ENCODE data around the gene BMP7. TPM values are rescaled to one million over a fixed set of nuclear protein-coding genes. Genes with fewer than 3 reads are reported as not detected.

The BMP7 gene
- total and polyA plus RNA-seq, 10 donors = 0.26 to 1.5 (median 0.75) TPM; not detected in 1

GRCh38 chr20:57197352-57198131, 68.9 kb downstream of the BMP7 start:
- no peak overlapping the region for H3K27ac ChIP-seq
- TF ChIP-seq POLR2A (IDR thresholded peaks at IDR 0.05) (no peak), CTCF (IDR thresholded peaks at IDR 0.05 in 8 of 11, conservative IDR thresholded peaks at IDR 0.05 in 3 of 11) (no peak), POLR2AphosphoS5 (IDR thresholded peaks at IDR 0.05) (no peak)
- H3K27me3 ChIP-seq (replicated peaks in 1 of 7) = peaks cover 0 to 47% (median 0%) of the 10 kb centered on the region in 7 donors
- H3K4me3 ChIP-seq = no peak overlapping the region
- 62 to 79% (median 70%) methylated on average over 5 of the region's 5 CpGs for WGBS, 5 donors
- DNase-seq = no peak
- no peaks in the 10 kb centered on the region for H3K9me3 ChIP-seq
- intact Hi-C loops (cut with DNase I; ENCODE audit: low total_unique reads) = no loop called here
- no peaks in the 10 kb centered on the region for H3K36me3 ChIP-seq
- H3K4me1 ChIP-seq = no peaks in the 10 kb centered on the region

- H3K9me3 ChIP-seq = no peaks in the 10 kb centered on the region
- no peaks in the 10 kb centered on the region for H3K4me1 ChIP-seq
- intact Hi-C loops (cut with DNase I; ENCODE audit: low total_unique reads) = no loop called here
- WGBS, 5 donors = 62 to 72% (median 69%) methylated on average over 20 of the region's 20 CpGs
- no peak for DNase-seq
- H3K36me3 ChIP-seq = no peaks in the 10 kb centered on the region
- TF ChIP-seq POLR2A (IDR thresholded peaks at IDR 0.05) (no peak), POLR2AphosphoS5 (IDR thresholded peaks at IDR 0.05) (peak in 1 of 3 donors; percentile 26), CTCF (IDR thresholded peaks at IDR 0.05 in 8 of 11, conservative IDR thresholded peaks at IDR 0.05 in 3 of 11) (no peak)
- peaks cover 0 to 47% (median 0%) of the 10 kb centered on the region in 7 donors for H3K27me3 ChIP-seq (replicated peaks in 1 of 7)
- H3K27ac ChIP-seq = no peak overlapping the region
- H3K4me3 ChIP-seq = no peak overlapping the region
Observed at GRCh38 chr20:57195469-57196100, 70.9 kb downstream of the BMP7 start.

GRCh38 chr20:57195023-57195422, 71.4 kb downstream of the BMP7 start:
- WGBS, 5 donors = 85 to 94% (median 93%) methylated on average over 10 of the region's 10 CpGs
- no peaks in the 10 kb centered on the region for H3K9me3 ChIP-seq
- H3K4me1 ChIP-seq = no peaks in the 10 kb centered on the region
- H3K27me3 ChIP-seq (replicated peaks in 1 of 7) = peaks cover 0 to 42% (median 0%) of the 10 kb centered on the region in 7 donors
- no peak overlapping the region for H3K27ac ChIP-seq
- DNase-seq = no peak
- intact Hi-C loops (cut with DNase I; ENCODE audit: low total_unique reads) = no loop called here
- H3K4me3 ChIP-seq = no peak overlapping the region
- TF ChIP-seq POLR2A (IDR thresholded peaks at IDR 0.05) (no peak), POLR2AphosphoS5 (IDR thresholded peaks at IDR 0.05) (no peak), CTCF (IDR thresholded peaks at IDR 0.05 in 8 of 11, conservative IDR thresholded peaks at IDR 0.05 in 3 of 11) (no peak)
- H3K36me3 ChIP-seq = no peaks in the 10 kb centered on the region

GRCh38 chr20:57194154-57194553, 72.3 kb downstream of the BMP7 start:
- no peak for TF ChIP-seq POLR2AphosphoS5 (IDR thresholded peaks at IDR 0.05)
- no peak for TF ChIP-seq CTCF (IDR thresholded peaks at IDR 0.05 in 8 of 11, conservative IDR thresholded peaks at IDR 0.05 in 3 of 11)
- no peak for TF ChIP-seq POLR2A (IDR thresholded peaks at IDR 0.05)

More at GRCh38 chr20:57194154-57194553, 72.3 kb downstream of the BMP7 start:
- H3K9me3 ChIP-seq = no peaks in the 10 kb centered on the region
- no peak for DNase-seq
- H3K36me3 ChIP-seq = no peaks in the 10 kb centered on the region
- no peak overlapping the region for H3K4me3 ChIP-seq
- 89 to 94% (median 91%) methylated on average over 7 of the region's 7 CpGs for WGBS, 5 donors
- peaks cover 0 to 33% (median 0%) of the 10 kb centered on the region in 7 donors for H3K27me3 ChIP-seq (replicated peaks in 1 of 7)
- no peaks in the 10 kb centered on the region for H3K4me1 ChIP-seq
- H3K27ac ChIP-seq = no peak overlapping the region
- intact Hi-C loops (cut with DNase I; ENCODE audit: low total_unique reads) = no loop called here

Measured in spleen (tissue), 11 donors.